CD14-positive monocyte (primary cell): ENCODE measurements around the gene IGHMBP2. TPM values are rescaled to one million over a fixed set of nuclear protein-coding genes. Genes with fewer than 3 reads are reported as not detected.

ENCODE experiments used
- DNase-seq, 3 donors: peaks; one replicate each; pipeline ENCODE4 v3.0.0-alpha.2; 2011 to 2022
- H2AFZ ChIP-seq: 2 replicates; pipeline ENCODE4 v1.6.0; 2012; ENCODE audit warnings: mild to moderate bottlenecking, low read depth, low read length, inconsistent platforms; ENCODE audit not compliant: insufficient read depth, poor library complexity, severe bottlenecking
- H3K27ac ChIP-seq, 2 donors: 1 replicate in 1 of 2; 2 replicates in 1 of 2; pipeline ENCODE4 v1.5.1; 2012 to 2013; ENCODE audit warnings: low read length in 2 of 2, control low read depth in 1 of 2, inconsistent platforms in 1 of 2, low read depth in 1 of 2, mild to moderate bottlenecking in 1 of 2
- H3K27me3 ChIP-seq, 2 donors: one replicate each; pipeline versions ENCODE4 v1.6.0 to v1.6.1; 2011 to 2013; ENCODE audit warnings: low read length in 2 of 2; ENCODE audit not compliant: control insufficient read depth in 2 of 2, insufficient read depth in 2 of 2
- H3K36me3 ChIP-seq, 2 donors: replicated peaks in 1 of 2; 1 replicate in 1 of 2; 2 replicates in 1 of 2; pipeline versions ENCODE4 v1.5.1 to v1.6.1; 2012 to 2013; ENCODE audit warnings: low read length in 2 of 2, control low read depth in 1 of 2, inconsistent platforms in 1 of 2, mild to moderate bottlenecking in 1 of 2; ENCODE audit not compliant: insufficient read depth in 2 of 2, control insufficient read depth in 1 of 2
- H3K4me1 ChIP-seq, 2 donors: 1 replicate in 1 of 2; 2 replicates in 1 of 2; pipeline versions ENCODE4 v1.5.1 to v1.6.1; 2012 to 2013; ENCODE audit warnings: low read length in 2 of 2, control low read depth in 1 of 2, inconsistent platforms in 1 of 2, mild to moderate bottlenecking in 1 of 2, moderate library complexity in 1 of 2; ENCODE audit not compliant: insufficient read depth in 2 of 2, control insufficient read depth in 1 of 2
- H3K4me2 ChIP-seq: replicated peaks from 2 replicates; pipeline ENCODE3; 2012; ENCODE audit warnings: low read length, moderate library complexity, mild to moderate bottlenecking; ENCODE audit not compliant: poor library complexity, severe bottlenecking; ENCODE audit errors: extremely low read depth
- H3K4me3 ChIP-seq, 3 experiments: fragments of 200-600 bp in 1 of 3; sonication (generic) in 1 of 3; replicated peaks in 1 of 3; 1 replicate in 2 of 3; 2 replicates in 1 of 3; pipeline ENCODE4 v1.5.1; 2011 to 2013; ENCODE audit warnings: low read length in 3 of 3, mild to moderate bottlenecking in 3 of 3, control low read depth in 2 of 3, low read depth in 2 of 3, inconsistent platforms in 1 of 3, moderate library complexity in 1 of 3
- H3K79me2 ChIP-seq: 2 replicates; pipeline ENCODE4 v1.6.0; 2012; ENCODE audit warnings: mild to moderate bottlenecking, control low read depth, inconsistent platforms, low read length, moderate library complexity; ENCODE audit not compliant: insufficient read depth
- H3K9ac ChIP-seq: 2 replicates; pipeline ENCODE4 v1.6.0; 2017; ENCODE audit warnings: low read length, mild to moderate bottlenecking; ENCODE audit not compliant: insufficient read depth, poor library complexity, severe bottlenecking
- H3K9me3 ChIP-seq, 2 donors: replicated peaks in 1 of 2; 1 replicate in 1 of 2; 2 replicates in 1 of 2; pipeline versions ENCODE4 v1.5.1 to v1.6.1; 2012 to 2013; ENCODE audit warnings: low read length in 2 of 2, control low read depth in 1 of 2; ENCODE audit not compliant: control insufficient read depth in 1 of 2, insufficient read depth in 1 of 2
- H4K20me1 ChIP-seq: 2 replicates; pipeline ENCODE4 v1.6.0; 2012; ENCODE audit warnings: mild to moderate bottlenecking, low read length, control low read depth, moderate library complexity; ENCODE audit not compliant: insufficient read depth
- H3K27ac Mint-ChIP-seq, 7 donors: one replicate each; pipeline ENCODE4 v1.8.0; 2020; ENCODE audit warnings: mild to moderate bottlenecking in 7 of 7, mixed read lengths in 7 of 7, moderate library complexity in 6 of 7, inconsistent platforms in 2 of 7
- H3K27me3 Mint-ChIP-seq, 3 donors: one replicate each; pipeline ENCODE4 v1.8.0; 2021 to 2022; ENCODE audit warnings: low read depth in 3 of 3, mild to moderate bottlenecking in 3 of 3, mixed read lengths in 3 of 3, moderate library complexity in 3 of 3, inconsistent platforms in 1 of 3
- H3K36me3 Mint-ChIP-seq, 2 donors: one replicate each; pipeline ENCODE4 v1.8.0; 2020; ENCODE audit warnings: mixed read lengths in 2 of 2, inconsistent platforms in 1 of 2, mild to moderate bottlenecking in 1 of 2
- H3K4me1 Mint-ChIP-seq: one replicate; pipeline ENCODE4 v1.8.0; 2020; ENCODE audit warnings: mild to moderate bottlenecking, mixed read lengths
- H3K4me3 Mint-ChIP-seq, 2 donors: one replicate each; pipeline ENCODE4 v1.8.0; 2020; ENCODE audit warnings: mild to moderate bottlenecking in 2 of 2, mixed read lengths in 2 of 2, moderate library complexity in 1 of 2
- H3K9me3 Mint-ChIP-seq, 7 donors: one replicate each; pipeline ENCODE4 v1.8.0; 2020 to 2022; ENCODE audit warnings: mixed read lengths in 7 of 7, mild to moderate bottlenecking in 6 of 7, moderate library complexity in 6 of 7, inconsistent platforms in 2 of 7
- CTCF ChIP-seq: fragments of 200-600 bp; IDR thresholded peaks from one replicate; pipeline ENCODE4 v1.8.0; 2022; ENCODE audit warnings: antibody characterized with exemption, mild to moderate bottlenecking
- WGBS: methylation state at CpG from one replicate; pipeline ENCODE4 v1.1.5; 2013; ENCODE audit warnings: missing lambda C conversion rate; ENCODE audit not compliant: insufficient coverage; 5-methylcytosine and 5-hydroxymethylcytosine counted together
- intact Hi-C, 2 donors: fragments of 100-400 bp; cut with micrococcal nuclease; formaldehyde crosslinking; loops; one replicate each; pipeline versions ENCODE4 v1.15.0 to v1.15.1; 2023
- polyA plus RNA-seq, 3 donors: library from polyadenylated mRNA; depleted of rRNA in 1 of 3; unstranded in 2 of 3; stranded (reverse) in 1 of 3; fragments of 300-500 nt in 2 of 3; fragments of >200 nt in 1 of 3; fragmentation: Illumina TruSeq in 2 of 3; gene quantifications; 1 replicate in 2 of 3; 2 replicates in 1 of 3; pipeline ENCODE4 v1.2.3, GENCODE V29; 2012 to 2021

Gene IGHMBP2
- polyA plus RNA-seq, 3 donors: 3.9 to 14.9 (median 6.0) TPM

DNA sequence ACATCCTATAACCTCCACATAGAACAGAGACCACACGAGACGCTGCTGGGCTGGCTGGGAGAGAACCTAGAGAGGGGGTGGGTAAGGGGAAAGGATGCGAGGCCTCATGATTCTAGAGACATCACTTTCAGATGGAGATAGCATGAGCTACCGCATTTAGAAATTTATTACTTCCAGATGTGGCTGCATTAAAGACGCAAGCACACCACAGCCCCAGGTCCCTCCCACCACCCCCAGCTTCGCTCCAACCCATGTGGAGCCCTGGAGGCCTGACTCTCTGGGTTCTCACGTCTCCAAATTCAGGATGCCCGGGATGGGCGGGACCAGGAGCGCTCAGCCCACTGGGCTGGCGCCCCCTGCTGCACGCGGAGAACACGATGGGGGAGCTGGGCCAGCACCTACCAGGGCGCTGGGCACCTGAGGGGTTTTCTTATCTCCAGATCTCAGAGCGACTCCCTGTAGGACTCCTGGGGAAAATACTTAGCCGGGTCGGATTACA lies 13.7 kb upstream of the IGHMBP2 start:
- Mint-ChIP-seq H3K27ac (peak overlapping the region in 2 of 7 donors; percentile 22 to 78), H3K4me1 (peaks cover 2% of the 10 kb centered on the region), H3K27me3 (no peaks in the 10 kb centered on the region), H3K36me3 (peaks cover 45 to 52% of the 10 kb centered on the region in 2 donors), H3K9me3 (peaks cover 0 to 3% (median 0%) of the 10 kb centered on the region in 7 donors), H3K4me3 (no peak overlapping the region)
- DNase-seq: no peak
- H3K9me3 ChIP-seq: no peaks in the 10 kb centered on the region
- H3K4me1 ChIP-seq: no peaks in the 10 kb centered on the region
- no peak for TF ChIP-seq CTCF
- no peaks in the 10 kb centered on the region for H3K27me3 ChIP-seq
- no peaks in the 10 kb centered on the region for H3K79me2 ChIP-seq
- peaks cover 39 to 49% of the 10 kb centered on the region in 2 donors for H3K36me3 ChIP-seq
- H3K4me3 ChIP-seq: no peak overlapping the region
- intact Hi-C loops: no loop called here
- H4K20me1 ChIP-seq: no peaks in the 10 kb centered on the region
- H3K4me2 ChIP-seq: no peak overlapping the region
- no peak overlapping the region for H3K9ac ChIP-seq
- no peak overlapping the region for H2AFZ ChIP-seq
- H3K27ac ChIP-seq: no peak overlapping the region
- WGBS: 85% methylated on average over 13 of the region's 18 CpGs

DNA sequence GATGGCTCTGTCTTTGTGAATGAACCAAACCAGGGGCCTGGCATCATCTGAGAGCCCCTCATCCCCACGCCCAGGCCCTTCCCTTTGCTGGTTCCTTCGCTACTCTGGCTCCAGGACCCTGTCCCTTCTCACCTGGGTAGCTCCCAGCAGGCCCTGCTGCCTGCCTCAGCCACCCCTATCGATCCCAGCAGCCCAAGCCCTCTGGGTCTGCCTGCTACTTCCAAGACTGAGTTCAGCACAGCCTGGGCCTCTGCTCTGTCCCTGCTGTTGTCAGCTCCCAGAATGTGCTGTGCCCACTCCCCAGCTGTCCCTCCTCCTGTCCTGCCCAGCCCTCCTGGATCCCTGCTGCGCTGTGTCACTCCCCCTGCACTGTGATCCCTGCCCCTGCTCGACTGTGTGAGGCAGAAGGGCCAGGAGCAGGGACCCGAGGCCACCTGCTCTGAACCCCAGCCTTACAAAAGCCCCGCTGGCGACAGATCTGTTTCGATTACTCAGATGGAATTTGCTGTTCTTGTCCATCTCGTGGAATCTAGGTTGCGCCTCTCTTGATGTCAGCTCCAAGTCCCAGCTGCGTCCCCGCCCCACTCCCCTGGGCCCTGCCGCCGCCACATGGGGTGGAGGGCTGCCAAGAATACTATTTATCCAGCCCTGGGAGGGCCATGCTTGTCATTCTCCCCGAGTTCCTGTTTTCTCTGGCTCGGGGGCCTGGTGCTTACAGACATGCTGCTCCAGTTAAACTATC lies 13.0 kb upstream of the IGHMBP2 start:
- DNase-seq: no peak
- H3K4me3 Mint-ChIP-seq: no peak overlapping the region
- Histone ChIP-seq H4K20me1 (no peaks in the 10 kb centered on the region), H3K4me1 (no peaks in the 10 kb centered on the region), H3K4me3 (no peak overlapping the region), H3K79me2 (no peaks in the 10 kb centered on the region), H3K9me3 (no peaks in the 10 kb centered on the region), H3K36me3 (peaks cover 45 to 55% of the 10 kb centered on the region in 2 donors), H3K4me2 (no peak overlapping the region), H3K9ac (no peak overlapping the region), H3K27ac (no peak overlapping the region), H2AFZ (no peak overlapping the region), H3K27me3 (no peaks in the 10 kb centered on the region)
- WGBS: 67% methylated on average over 16 of the region's 17 CpGs
- peaks cover 2% of the 10 kb centered on the region for H3K4me1 Mint-ChIP-seq
- H3K36me3 Mint-ChIP-seq: peaks cover 49 to 59% of the 10 kb centered on the region in 2 donors
- peak overlapping the region in 3 of 7 donors; percentile 22 to 80 (median 36) for H3K27ac Mint-ChIP-seq
- no peak for TF ChIP-seq CTCF
- no peaks in the 10 kb centered on the region for H3K27me3 Mint-ChIP-seq
- H3K9me3 Mint-ChIP-seq: peaks cover 0 to 3% (median 0%) of the 10 kb centered on the region in 7 donors
- intact Hi-C loops: no loop called here
